B cell (primary cell): ENCODE measurements around the gene ABCA7.

Experiments
- EZH2 ChIP-seq: IDR thresholded peaks from 2 replicates; pipeline ENCODE4 v1.6.1; 2012; ENCODE audit warnings: borderline replicate concordance, low read depth, mild to moderate bottlenecking, moderate library complexity, low read length; ENCODE audit not compliant: insufficient read depth, poor library complexity, severe bottlenecking
- TF ChIP-seq, protein P1 (sequence below): fragments of 200-600 bp; IDR thresholded peaks from one replicate; pipeline ENCODE4 v1.8.0; 2022; ENCODE audit warnings: antibody characterized with exemption, mild to moderate bottlenecking

GRCh38 chr19:1046117-1046626 is 6.3 kb downstream of the ABCA7 start:
- no peak for TF ChIP-seq EZH2
- TF ChIP-seq, protein P1, sequence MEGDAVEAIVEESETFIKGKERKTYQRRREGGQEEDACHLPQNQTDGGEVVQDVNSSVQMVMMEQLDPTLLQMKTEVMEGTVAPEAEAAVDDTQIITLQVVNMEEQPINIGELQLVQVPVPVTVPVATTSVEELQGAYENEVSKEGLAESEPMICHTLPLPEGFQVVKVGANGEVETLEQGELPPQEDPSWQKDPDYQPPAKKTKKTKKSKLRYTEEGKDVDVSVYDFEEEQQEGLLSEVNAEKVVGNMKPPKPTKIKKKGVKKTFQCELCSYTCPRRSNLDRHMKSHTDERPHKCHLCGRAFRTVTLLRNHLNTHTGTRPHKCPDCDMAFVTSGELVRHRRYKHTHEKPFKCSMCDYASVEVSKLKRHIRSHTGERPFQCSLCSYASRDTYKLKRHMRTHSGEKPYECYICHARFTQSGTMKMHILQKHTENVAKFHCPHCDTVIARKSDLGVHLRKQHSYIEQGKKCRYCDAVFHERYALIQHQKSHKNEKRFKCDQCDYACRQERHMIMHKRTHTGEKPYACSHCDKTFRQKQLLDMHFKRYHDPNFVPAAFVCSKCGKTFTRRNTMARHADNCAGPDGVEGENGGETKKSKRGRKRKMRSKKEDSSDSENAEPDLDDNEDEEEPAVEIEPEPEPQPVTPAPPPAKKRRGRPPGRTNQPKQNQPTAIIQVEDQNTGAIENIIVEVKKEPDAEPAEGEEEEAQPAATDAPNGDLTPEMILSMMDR: no peak
